AG09309 (cell line): ENCODE data around the gene NENF.

ENCODE experiments used
- DNase-seq: peaks from one replicate; pipeline ENCODE4 v3.0.0-alpha.2; 2010; ENCODE audit warnings: low read depth
- H3K4me3 ChIP-seq: 2 replicates; pipeline ENCODE4 v1.5.1; 2011; ENCODE audit warnings: mild to moderate bottlenecking, low read depth, low read length, moderate library complexity; ENCODE audit not compliant: control insufficient read depth
- TF ChIP-seq, protein P1 (sequence below): IDR thresholded peaks from 2 replicates; pipeline ENCODE4 v1.5.1; 2011; ENCODE audit warnings: mild to moderate bottlenecking, low read depth, low read length, inconsistent platforms; ENCODE audit not compliant: insufficient read depth, control insufficient read depth; ENCODE audit errors: missing control alignments

NENF gene

DNA sequence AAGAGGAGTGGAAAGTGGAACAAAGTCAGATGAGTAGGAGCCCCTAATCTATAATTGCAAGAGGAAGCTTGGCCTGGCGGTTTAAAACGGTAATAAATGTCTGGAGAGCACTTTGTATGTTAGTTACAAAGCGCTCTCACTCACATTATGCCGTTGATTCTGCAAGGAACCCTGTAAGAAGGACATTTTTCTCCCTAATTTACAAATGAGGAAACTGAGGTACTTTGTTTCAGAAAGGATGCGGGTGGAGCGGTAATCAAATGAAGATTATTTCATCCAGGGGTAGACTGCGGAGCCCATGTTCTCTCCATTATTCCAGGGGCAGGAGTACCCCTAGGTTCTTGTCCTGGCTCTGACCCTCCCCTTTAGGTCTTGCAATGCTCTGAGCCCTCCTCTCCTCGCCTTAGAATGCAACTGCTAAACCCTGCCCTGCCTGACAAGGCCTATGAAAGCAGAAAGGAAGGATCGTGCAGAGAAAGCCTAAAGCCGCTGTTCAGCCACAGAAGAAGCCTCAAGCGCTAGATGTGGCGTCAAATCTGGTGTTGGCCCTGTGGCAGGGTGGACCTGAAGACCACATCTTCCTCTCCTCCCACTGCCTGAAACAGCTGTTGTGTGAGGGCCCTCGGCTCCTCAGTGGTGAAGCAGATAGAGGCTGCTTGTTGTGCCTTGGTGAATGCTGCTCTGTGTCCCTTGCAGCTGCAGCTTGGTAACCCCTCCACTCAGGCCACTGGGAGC is 17.4 kb upstream of the NENF start:
- DNase-seq: no peak
- peak overlapping the region; percentile 77; the same call in 1 of the 2 replicates for H3K4me3 ChIP-seq

DNA sequence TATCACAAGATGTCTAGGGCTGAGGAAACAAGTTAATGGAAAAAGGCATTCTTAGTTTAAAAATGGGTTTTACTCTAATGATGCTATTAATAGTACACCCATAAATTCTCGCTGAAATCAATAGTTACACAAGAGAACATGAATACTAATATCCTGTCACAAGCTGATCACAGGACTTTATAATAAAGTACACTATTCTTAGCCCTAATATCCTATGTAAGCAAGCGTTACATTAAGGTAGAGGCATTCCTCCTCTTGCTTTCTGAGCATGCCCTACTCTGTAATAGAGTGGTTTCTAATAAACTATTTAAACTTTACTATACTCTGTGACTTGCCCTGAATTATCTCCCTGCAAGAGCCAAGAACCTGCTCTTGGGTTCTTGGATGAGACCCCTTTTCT is 11.6 kb upstream of the NENF start:
- no peak overlapping the region for H3K4me3 ChIP-seq
- TF ChIP-seq, protein P1, sequence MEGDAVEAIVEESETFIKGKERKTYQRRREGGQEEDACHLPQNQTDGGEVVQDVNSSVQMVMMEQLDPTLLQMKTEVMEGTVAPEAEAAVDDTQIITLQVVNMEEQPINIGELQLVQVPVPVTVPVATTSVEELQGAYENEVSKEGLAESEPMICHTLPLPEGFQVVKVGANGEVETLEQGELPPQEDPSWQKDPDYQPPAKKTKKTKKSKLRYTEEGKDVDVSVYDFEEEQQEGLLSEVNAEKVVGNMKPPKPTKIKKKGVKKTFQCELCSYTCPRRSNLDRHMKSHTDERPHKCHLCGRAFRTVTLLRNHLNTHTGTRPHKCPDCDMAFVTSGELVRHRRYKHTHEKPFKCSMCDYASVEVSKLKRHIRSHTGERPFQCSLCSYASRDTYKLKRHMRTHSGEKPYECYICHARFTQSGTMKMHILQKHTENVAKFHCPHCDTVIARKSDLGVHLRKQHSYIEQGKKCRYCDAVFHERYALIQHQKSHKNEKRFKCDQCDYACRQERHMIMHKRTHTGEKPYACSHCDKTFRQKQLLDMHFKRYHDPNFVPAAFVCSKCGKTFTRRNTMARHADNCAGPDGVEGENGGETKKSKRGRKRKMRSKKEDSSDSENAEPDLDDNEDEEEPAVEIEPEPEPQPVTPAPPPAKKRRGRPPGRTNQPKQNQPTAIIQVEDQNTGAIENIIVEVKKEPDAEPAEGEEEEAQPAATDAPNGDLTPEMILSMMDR: no peak
- no peak for DNase-seq

More for the DNA sequence above, 17.4 kb upstream of the NENF start:
- TF ChIP-seq, protein P1: no peak

DNA sequence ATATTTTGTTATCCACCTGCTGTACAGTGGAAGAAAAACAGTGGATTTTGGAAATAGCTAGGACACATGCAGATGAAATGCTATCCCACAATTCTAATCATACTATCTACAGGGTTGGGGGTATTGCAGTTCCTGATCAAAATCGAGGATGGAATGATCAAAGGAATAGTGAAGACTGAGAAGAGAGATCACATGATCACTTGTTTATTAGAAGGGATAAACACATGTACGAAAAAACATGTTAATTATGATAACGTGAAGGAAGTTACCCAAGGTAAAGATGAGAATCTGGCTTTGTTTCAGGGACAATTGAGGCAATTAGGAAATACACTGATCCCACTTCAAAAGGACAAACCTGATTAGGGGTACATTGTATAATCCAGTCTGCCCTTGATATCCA is 8.8 kb upstream of the NENF start:
- TF ChIP-seq, protein P1: no peak
- DNase-seq: no peak
- no peak overlapping the region for H3K4me3 ChIP-seq

DNA sequence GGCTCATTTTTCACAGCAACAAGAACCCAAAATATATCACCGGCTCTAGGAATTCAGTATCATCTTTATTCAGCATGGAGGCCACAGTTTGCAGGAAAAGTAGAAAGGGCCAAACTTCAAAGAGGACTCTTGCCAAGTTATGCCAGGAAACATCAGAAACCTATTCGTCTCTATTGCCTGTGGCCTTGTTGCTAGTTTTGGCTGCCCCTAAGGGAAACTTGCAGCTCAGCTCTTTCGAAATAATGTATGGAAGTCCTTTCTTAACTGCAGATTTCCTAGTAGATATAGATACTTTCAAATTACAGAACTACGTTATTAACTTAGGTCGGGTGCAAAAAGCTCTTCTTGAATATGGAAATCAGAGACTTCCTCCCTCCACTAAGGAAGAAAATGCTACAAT is 4.2 kb upstream of the NENF start:
- TF ChIP-seq, protein P1: no peak

DNA sequence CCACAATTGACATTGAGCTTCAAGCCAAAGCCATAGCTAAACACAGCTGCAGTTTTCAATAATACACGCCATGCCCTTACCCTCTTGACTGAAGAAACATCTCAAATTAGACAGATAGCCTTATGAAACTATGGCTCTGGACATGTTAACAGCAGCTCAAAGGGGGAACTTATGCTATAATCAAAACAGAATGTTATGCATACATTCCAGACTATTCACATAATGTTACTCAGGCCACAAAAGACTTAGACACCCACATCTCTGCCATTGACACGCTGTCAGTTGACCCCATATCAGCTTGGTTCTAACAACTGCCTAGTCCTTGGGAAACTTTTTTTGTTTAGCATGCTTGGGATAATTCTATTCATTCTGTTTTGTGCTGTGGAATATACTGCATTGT is 2.3 kb upstream of the NENF start:
- H3K4me3 ChIP-seq: no peak overlapping the region
- TF ChIP-seq, protein P1: no peak
- no peak for DNase-seq

More for the DNA sequence above, 4.2 kb upstream of the NENF start:
- DNase-seq: no peak
- no peak overlapping the region for H3K4me3 ChIP-seq

DNA sequence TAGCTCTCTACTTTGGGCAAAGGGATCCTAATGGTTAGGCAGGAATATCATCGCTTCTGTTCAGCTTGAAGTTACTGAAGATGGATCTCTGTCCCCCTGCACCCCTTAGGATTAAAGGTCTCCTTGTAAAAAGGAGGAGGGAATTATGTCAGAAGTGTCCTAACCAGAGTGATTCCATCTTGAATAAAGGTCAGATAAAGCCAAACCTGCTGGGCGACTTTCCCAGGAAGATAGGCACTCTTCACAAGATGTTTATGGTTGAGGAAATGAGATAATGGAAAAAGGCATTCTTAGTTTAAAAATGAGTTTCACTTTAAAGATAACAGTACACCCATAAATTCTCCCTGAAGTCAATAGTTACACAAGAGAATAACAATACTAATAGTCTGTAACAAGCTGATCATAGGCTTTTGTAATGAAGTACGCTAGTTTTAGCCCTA is 1.7 kb upstream of the NENF start:
- no peak overlapping the region for H3K4me3 ChIP-seq
- DNase-seq: no peak
- TF ChIP-seq, protein P1: no peak
